Right ventricle myocardium inferior (tissue), 1 donor: ENCODE data around the gene SUGP1. TPM values are rescaled to one million over a fixed set of nuclear protein-coding genes. Genes with fewer than 3 reads are reported as not detected.
A peak's percentile ranks its signal among the peaks of the same experiment; 100 is the strongest.
"Not testable (repeated sequence)": the region's sequence is repeated elsewhere in the genome, so short reads cannot be mapped to it uniquely, and the experiment has no call there.

Experiments used
- ATAC-seq: fragments of 200-7000 bp; cut with Tn5 transposase; one replicate; pipeline ENCODE4 v1.9.1; 2020; ENCODE audit warnings: mild to moderate bottlenecking, moderate library complexity
- DNase-seq: peaks from one replicate; pipeline ENCODE4 v3.0.0; 2021; ENCODE audit errors: missing footprints
- intact Hi-C: fragments of 100-400 bp; cut with DNase I; formaldehyde crosslinking; loops from one replicate; pipeline ENCODE4 v1.11.0; 2022
- total RNA-seq: library from RNA; stranded (reverse); fragmentation: NEBNext Ultra II Directional; extraction: Animal tissue kit (Norgen Biotek cat#: 25700); gene quantifications from one replicate; pipeline ENCODE4 v1.2.1, GENCODE V29; 2021
- donor health status: DM: no; HTN: yes; CAD: no; lungs with severe emphysema.

The SUGP1 gene
- total RNA-seq, 1 donor from 2014 or later = 34.9 TPM

- peak; percentile 53 for DNase-seq
- intact Hi-C loops = no loop called here
These were observed 62.3 kb downstream of the SUGP1 start for GRCh38 chr19:19257836-19258588.

DNA sequence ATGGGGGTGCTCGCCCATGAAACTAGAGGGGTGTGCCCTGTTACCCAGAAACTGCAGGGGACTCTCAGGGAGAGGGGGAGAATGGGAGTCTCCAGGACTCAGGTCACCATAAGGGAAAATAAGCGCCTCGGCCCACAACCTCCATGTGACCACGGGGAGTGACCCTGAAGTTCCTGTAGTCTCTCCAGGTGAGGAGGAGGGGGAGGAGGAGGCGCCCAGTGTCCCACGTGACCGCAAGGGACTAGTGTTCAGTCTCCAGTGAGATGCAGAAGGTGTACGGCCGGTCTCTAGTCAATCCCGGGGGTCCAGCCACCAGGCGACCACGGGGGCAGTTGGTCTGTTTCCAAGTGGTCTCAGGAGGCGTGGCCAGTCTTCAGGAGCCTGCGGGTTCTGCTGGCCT is 63.2 kb downstream of the SUGP1 start:
- intact Hi-C loops = no loop called here
- DNase-seq (no peak), ATAC-seq (no peak)

More at GRCh38 chr19:19257836-19258588, 62.3 kb downstream of the SUGP1 start:
- ATAC-seq = no peak

DNA sequence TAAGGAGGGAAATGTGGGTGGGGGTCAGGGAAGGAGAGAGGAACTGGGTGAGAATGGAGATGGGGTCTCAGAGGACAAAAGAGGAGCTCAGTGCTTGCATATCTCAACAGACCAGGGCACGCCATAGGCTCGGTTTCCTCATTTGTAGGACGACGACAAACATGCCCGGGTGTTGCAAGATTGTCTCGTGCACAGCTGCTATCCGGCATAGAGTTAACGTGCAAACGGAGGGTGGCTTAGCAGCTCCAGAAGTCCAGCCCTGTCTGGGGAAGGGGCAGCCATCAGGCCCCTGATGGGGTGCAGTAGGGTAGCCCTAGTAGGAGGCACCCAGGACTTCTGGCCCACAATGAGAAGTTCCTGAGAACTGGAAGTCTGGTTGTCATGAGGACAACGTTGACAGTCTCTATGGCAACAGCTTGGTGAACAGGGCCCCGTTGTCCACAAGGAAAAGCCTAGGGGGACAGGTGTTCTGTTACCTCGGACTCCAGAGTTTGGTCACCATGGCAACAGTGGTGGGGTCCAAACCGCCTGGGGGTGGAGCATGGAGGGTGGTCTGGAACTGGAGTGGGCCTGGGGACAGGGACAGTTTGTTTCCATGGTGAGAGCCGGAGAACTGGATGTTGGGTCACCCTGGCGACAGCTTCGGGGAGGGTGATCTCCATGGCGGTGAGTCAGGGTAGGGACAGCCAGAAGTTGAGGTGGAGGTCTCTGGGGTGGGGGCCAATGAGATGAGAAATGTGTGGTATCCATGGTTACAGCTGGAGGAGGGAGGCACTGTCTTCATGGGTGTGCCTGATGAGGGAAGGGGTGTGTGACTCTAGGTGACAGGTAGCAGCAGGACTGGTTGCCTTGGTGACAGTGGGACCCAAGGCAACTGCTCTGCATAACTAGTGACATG is 64.0 kb downstream of the SUGP1 start:
- DNase-seq (peak; percentile 25), ATAC-seq (no peak)
- intact Hi-C loops = no loop called here

DNA sequence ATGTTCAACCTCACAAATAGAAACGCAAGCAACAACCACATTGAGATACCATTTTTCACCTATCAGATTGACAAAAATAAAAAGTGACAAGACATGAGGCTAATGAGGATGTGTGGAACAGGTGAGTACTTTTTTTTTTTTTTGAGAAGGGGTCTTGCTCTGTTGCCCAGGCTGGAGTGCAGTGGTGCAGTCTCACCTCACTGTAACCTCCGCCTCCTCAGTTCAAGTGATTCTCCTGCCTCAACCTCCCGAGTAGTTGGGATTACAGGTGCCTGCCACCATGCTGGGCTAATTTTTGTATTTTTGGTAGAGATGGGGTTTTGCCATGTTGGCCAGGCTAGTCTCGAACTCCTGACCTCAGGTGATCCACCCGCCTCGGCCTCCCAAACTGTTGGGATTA is 66.9 kb downstream of the SUGP1 start:
- DNase-seq, intact Hi-C loops, ATAC-seq: not testable (repeated sequence)

DNA sequence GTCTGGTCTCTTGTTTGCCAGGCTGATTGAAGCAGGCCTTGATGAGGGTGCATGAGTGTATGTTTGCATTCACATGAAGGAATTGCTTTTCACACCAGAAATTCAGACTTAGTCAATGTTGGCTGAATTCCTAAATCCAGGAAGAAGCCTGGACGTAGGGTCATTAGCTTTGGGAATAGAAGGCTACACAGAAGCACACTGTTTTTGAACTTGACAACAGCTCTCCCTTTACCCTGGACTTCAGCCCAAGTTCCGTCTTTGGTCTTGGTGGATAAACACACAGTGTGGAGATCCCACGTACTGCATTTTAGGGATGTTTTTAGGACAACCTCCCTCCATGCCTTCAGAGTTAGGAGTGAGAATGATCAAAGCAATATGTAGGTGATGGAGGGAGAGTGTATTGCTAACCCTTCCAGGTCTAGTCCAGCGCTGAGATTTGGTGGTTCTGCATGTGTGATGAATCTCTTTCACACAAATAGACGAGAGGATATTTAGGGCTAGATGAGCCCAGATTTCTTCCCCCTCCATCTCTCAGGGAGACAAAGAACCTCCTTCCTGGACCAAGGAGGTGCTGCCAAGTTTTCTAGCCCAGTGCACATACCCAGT is 70.0 kb downstream of the SUGP1 start:
- intact Hi-C loops = no loop called here
- DNase-seq = no peak
- ATAC-seq = no peak

- no peak for ATAC-seq
- DNase-seq = no peak
- intact Hi-C loops = no loop called here
These were observed 79.8 kb downstream of the SUGP1 start for GRCh38 chr19:19240476-19240875.

DNA sequence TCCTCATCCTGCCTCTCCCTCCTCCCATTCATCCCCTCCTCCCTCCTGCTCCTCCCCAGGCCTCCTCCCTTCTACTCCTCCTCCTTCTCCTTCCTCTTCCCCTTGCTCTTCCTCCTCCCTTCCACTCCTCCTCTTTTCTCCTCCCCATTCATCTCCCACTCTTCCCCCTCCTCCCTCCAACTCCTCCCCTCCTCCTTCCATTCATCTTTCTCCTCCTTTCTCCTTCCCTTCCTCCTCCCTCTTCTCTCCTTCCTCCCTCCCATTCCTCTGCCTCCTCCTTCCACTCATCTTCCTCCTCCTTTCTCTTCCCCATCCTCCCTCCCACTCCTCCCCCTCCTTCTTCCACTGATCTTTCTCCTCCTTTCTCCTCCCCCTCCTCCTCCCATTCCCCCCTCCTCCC is 80.6 kb downstream of the SUGP1 start:
- DNase-seq = no peak
- ATAC-seq = no peak
- intact Hi-C loops = no loop called here

GRCh38 chr19:19238126-19238894 is 82.0 kb downstream of the SUGP1 start:
- intact Hi-C loops = no loop called here
- DNase-seq = no peak
- no peak for ATAC-seq

DNA sequence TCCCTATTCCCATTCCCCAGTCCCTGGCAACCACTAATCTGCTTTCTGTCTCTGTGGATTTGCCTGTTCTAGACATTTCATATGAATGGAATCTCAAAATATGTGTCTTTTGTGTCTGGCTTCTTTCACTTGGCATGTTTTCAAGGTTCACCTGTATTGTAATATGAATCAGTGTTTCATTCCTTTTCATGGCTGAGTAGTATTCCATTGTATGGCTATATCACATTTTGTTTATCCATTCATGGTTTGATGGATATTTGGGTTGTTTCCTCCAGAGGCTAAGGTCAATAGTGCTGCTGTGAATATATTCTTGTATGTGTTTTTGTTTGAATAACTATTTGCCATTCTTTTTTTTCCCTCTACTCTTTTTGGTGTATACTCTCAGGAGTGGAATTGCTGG is 84.1 kb downstream of the SUGP1 start:
- intact Hi-C loops = no loop called here
- DNase-seq = no peak
- ATAC-seq = no peak

GRCh38 chr19:19234220-19234816 is 86.0 kb downstream of the SUGP1 start:
- DNase-seq (no peak), ATAC-seq (no peak)
- intact Hi-C loops = no loop called here

DNA sequence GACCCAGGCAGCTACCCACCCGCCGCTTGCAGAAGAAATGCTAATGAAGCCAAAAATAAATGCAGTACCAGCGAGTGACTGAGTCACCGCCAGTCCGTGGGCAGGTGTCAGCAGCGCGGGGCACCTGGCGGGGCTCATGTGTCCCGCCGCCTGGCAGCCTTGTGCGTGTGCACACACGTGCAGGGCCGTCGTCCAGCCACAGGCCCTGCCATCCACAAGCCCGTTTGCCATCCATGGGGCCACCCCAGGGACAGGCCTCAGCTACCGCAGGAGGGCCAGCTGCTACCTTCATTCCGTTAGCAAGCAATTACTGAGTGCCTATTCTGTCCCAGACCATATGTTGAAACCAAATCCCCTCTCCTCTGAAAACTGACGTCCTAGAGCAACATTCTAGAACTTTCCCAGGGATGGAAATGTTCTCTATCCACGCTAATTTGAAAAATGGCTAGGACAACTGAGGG is 88.0 kb downstream of the SUGP1 start:
- no peak for ATAC-seq
- intact Hi-C loops = no loop called here
- no peak for DNase-seq

- ATAC-seq (no peak), DNase-seq (no peak)
- intact Hi-C loops = no loop called here
These were observed 89.3 kb downstream of the SUGP1 start for GRCh38 chr19:19230999-19231398.

DNA sequence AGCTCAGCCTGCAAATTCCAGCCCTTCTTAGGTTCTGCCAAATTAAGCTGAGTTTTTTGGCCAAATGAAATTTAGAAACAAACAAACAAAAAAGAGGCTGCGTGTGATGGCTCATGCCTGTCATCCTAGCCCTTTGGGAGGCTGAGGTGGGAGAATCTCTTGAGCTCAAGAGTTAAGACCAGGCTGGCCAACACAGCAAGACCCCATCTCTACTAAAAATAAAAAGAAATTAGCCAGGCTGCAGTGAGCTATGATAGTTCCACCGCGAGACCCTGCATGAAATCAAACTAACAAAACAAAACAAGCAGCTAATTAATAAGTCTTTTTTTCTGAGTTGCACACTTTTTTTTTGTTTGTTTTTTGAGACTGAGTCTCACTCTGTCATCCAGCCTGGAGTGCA is 90.6 kb downstream of the SUGP1 start:
- intact Hi-C loops = no loop called here
- DNase-seq (no peak), ATAC-seq (no peak)

- ATAC-seq = no peak
- no peak for DNase-seq
- intact Hi-C loops = no loop called here
These were observed 93.1 kb downstream of the SUGP1 start for GRCh38 chr19:19227217-19227616.

- intact Hi-C loops = no loop called here
- DNase-seq (no peak), ATAC-seq (no peak)
These were observed 93.6 kb downstream of the SUGP1 start for GRCh38 chr19:19226663-19227062.

DNA sequence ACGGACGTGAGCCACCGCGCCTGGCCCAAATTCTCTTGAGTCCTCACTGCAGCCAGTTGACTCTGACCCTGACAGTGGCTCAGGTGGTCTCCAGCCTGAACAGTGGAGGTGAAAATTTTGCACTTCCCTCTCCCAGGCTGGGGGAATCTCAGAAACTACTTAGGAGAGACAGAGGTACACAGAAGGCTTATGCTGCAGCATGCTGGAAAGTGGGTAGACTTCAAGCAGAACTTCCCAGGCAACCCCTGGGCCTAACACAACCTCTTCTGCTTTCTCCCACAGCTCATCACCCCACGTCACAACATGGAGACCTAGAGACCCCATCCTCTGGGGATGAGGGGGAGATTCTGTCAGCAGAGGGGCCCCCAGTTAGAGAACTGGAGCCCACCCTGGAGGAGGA is 94.1 kb downstream of the SUGP1 start:
- intact Hi-C loops = no loop called here
- ATAC-seq (no peak), DNase-seq (no peak)
